GM18526 (cell line): ENCODE measurements around the gene STOML3.

Experiments used
- POLR2A ChIP-seq: IDR thresholded peaks from 3 replicates; pipeline ENCODE4 v1.6.1; 2011; ENCODE audit not compliant: insufficient read length; ENCODE audit errors: extremely low read depth

Gene STOML3

DNA sequence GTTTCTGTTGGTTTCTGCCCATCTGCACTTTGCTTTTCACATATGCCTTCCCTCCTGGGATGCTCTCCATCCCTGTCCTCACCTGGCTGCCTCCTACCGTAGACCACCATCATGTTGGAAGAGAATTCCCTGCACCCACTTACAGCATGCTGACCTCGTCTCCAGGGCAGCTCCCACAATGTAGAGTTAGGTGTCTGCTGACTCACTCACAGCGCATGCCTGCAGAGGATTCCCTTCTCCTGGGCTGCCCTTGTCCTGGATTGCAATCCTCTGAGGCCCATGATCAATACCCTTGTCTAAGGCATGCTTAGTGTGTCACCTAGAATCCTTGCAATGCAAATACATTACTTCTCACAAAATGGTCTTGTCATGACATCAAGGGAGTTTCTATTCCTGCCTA lies 43.6 kb downstream of the STOML3 start:
- no peak for TF ChIP-seq POLR2A

- TF ChIP-seq POLR2A = no peak
These were observed 46.4 kb downstream of the STOML3 start for GRCh38 chr13:38944219-38944618.

- TF ChIP-seq POLR2A = no peak
These were observed 47.4 kb downstream of the STOML3 start for GRCh38 chr13:38943231-38943630.

DNA sequence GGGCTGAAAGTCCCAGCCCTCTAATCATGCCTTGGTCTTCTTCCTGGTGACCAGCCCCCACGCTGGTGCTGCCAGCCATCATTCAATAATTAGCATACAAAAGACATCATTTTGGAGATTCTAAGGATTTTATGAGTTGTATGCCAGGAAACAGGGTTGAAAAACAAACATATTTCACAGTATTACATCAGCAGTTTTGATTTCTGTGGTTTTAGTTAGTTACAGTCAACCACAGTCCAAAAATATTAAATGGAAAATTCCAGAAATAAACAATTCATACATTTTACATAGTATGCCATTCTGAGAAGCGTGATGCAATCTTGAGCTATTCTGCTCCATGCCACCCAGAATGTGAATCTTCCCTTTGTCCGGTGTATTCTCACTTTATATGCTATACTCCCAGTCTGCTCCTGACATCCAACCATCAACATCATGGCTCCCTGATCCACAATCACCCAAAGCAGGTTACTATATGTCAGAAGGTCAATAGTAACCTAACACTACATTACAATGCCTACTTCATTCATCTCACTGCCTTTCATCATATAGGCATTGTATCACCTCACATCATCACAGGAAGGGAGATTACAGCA lies 49.2 kb downstream of the STOML3 start:
- no peak for TF ChIP-seq POLR2A

- TF ChIP-seq POLR2A = no peak
These were observed 56.8 kb downstream of the STOML3 start for GRCh38 chr13:38933786-38934185.

DNA sequence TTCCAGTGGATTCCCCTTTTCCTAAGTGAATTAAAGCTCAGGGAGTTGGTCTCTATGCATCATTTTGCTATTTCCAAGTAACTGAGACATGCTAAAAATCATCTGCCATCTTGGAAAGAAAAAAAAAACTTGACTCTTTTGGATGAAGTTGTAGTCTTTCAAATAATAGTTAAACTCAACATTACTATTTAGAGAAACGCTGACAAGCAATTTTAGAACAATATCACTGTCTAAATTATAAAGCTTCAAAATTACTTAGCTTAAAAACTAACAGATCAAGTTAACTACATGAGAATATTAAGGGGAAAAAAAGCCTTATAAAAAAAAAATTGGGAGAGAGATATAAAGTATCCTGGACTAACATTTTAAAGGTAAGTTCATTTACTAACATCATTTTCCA lies 68.5 kb downstream of the STOML3 start:
- no peak for TF ChIP-seq POLR2A

GRCh38 chr13:38921081-38921480 lies 69.5 kb downstream of the STOML3 start:
- TF ChIP-seq POLR2A = no peak
